Uterus (tissue), 2 donors: ENCODE results near the gene NLGN1.

Experiments
- CTCF ChIP-seq, 4 experiments: fragments of 200-600 bp in 2 of 4; fragments of 450-650 bp in 2 of 4; sonication (generic) in 2 of 4; IDR thresholded peaks; one replicate each; pipeline ENCODE4 v1.5.1; 2016 to 2019; ENCODE audit warnings: antibody characterized with exemption in 4 of 4, mild to moderate bottlenecking in 2 of 4, moderate library complexity in 1 of 4
- POLR2A ChIP-seq, 2 donors: fragments of 450-650 bp; IDR thresholded peaks; one replicate each; pipeline ENCODE4 v1.6.1; 2016; ENCODE audit warnings: antibody characterized with exemption in 2 of 2, mild to moderate bottlenecking in 1 of 2, moderate library complexity in 1 of 2

GRCh38 chr3:173652093-173652492 is 254.5 kb downstream of the NLGN1 start:
- TF ChIP-seq CTCF (IDR thresholded peaks at IDR 0.05) = no peak
- TF ChIP-seq POLR2A (IDR thresholded peaks at IDR 0.05) = no peak
